Heart right ventricle (tissue), 16 donors: ENCODE measurements around the gene CTPS2. TPM values are rescaled to one million over a fixed set of nuclear protein-coding genes. Genes with fewer than 3 reads are reported as not detected.

Experiments
- ATAC-seq, 8 donors: fragments of 200-7000 bp; cut with Tn5 transposase; one replicate each; pipeline ENCODE4 v1.9.1; 2020; ENCODE audit warnings: mild to moderate bottlenecking in 8 of 8, moderate library complexity in 8 of 8, moderate number of reproducible peaks in 1 of 8
- DNase-seq, 2 donors: peaks; one replicate each; pipeline ENCODE4 v3.0.0-alpha.2; 2020
- H3K27ac ChIP-seq, 10 donors: fragments of 200-600 bp; sonication (generic) in 2 of 10; one replicate each; pipeline versions ENCODE4 v1.5.0 to v1.8.0; 2020 to 2022; ENCODE audit warnings: mild to moderate bottlenecking in 3 of 10
- H3K27me3 ChIP-seq, 7 donors: fragments of 200-600 bp; one replicate each; pipeline ENCODE4 v1.8.0; 2021 to 2022; ENCODE audit warnings: mild to moderate bottlenecking in 2 of 7
- H3K36me3 ChIP-seq, 9 donors: fragments of 200-600 bp; sonication (generic) in 1 of 9; one replicate each; pipeline versions ENCODE4 v1.5.0 to v1.8.0; 2020 to 2022; ENCODE audit warnings: mild to moderate bottlenecking in 2 of 9
- H3K4me1 ChIP-seq, 9 donors: fragments of 200-600 bp; sonication (generic) in 1 of 9; one replicate each; pipeline versions ENCODE4 v1.5.0 to v1.8.0; 2020 to 2022; ENCODE audit warnings: mild to moderate bottlenecking in 4 of 9
- H3K4me3 ChIP-seq, 10 donors: fragments of 200-600 bp; sonication (generic) in 2 of 10; one replicate each; pipeline versions ENCODE4 v1.5.0 to v1.8.0; 2020 to 2022; ENCODE audit warnings: mild to moderate bottlenecking in 7 of 10, moderate library complexity in 2 of 10
- H3K9me3 ChIP-seq, 11 donors: fragments of 200-600 bp in 10 of 11; sonication (generic) in 2 of 11; one replicate each; pipeline versions ENCODE4 v1.5.0 to v1.8.0; 2013 to 2022; ENCODE audit warnings: mild to moderate bottlenecking in 2 of 11, control low read depth in 1 of 11, moderate library complexity in 1 of 11
- CTCF ChIP-seq, 9 donors: fragments of 200-600 bp; sonication (generic) in 2 of 9; IDR thresholded peaks; one replicate each; pipeline versions ENCODE4 v1.5.0 to v1.8.0; 2021 to 2022; ENCODE audit warnings: antibody characterized with exemption in 9 of 9, mild to moderate bottlenecking in 5 of 9, moderate library complexity in 1 of 9
- WGBS, 2 donors: extraction: QIAGEN DNeasy Blood & Tissue Kit; methylation state at CpG; one replicate each; pipeline ENCODE4 v1.1.7; 2013; ENCODE audit warnings: inconsistent platforms in 1 of 2; 5-methylcytosine and 5-hydroxymethylcytosine counted together
- intact Hi-C, 10 donors: fragments of 100-400 bp; cut with DNase I; formaldehyde crosslinking; loops; one replicate each; pipeline versions ENCODE4 v1.11.1 to v1.14.2; 2022
- polyA plus RNA-seq, 2 donors: library from polyadenylated mRNA; stranded (reverse); fragments of 200-250 nt; gene quantifications; one replicate each; pipeline ENCODE4 v1.2.3, GENCODE V29; 2013
- total RNA-seq, 10 donors: library from RNA; stranded (reverse); fragmentation: NEBNext Ultra II Directional in 3 of 10; extraction: Animal tissue kit (Norgen Biotek cat#: 25700) in 3 of 10; gene quantifications; one replicate each; pipeline versions ENCODE4 v1.2.1 to v1.2.4, GENCODE V29; 2021 to 2023
- donor health status: Arrhythmogenic right ventricular cardiomyopathy.
- donor health status: ischemic (EF 13 %, LVEDD 7.1; RV severe dilation, severe dysfunction).
- donor health status: healthy with polysubstance abuse.
- donor health status: DM: no; HTN: yes; CAD: no.
- donor health status: DM: no; HTN: no; CAD: no.
- donor health status: ischemic (EF 25% LVEDD 6.9; RV normal size, moderate dysfunction).
- donor health status: ischemic (EF 25% LVEDD 5.7; RV mildly dilated, moderate dysfunction).
- donor health status: healthy.
- donor health status: DM: yes; HTN: yes; CAD: no.
- donor health status: Ischemic cardiomyopathy.
- donor health status: ischemic (EF 35%, LVEDD 5.7; RV mildly dilated, moderate dysfunction).
- donor health status: nonischemic (EF 11% LVEDD 7.7; RV severe dilation, severe dysfunction).
- donor health status: DM: yes; HTN: yes; CAD: no.
- donor health status: PGD.
- donor health status: ischemic (EF 29% LVEDD 5.4; RV normal size, mild dysfunction).
- donor health status: nonischemic (EF 23%, LVEDD 6.1; RV moderate dilation, normal function).

The CTPS2 gene
- total and polyA plus RNA-seq, 12 donors: 2.7 to 15.8 (median 5.2) TPM

- ATAC-seq (no peak), DNase-seq (no peak)
- Histone ChIP-seq H3K9me3 (no peaks in the 10 kb centered on the region), H3K27ac (no peak overlapping the region), H3K36me3 (peaks cover 0 to 42% (median 0%) of the 10 kb centered on the region in 9 donors), H3K4me1 (no peaks in the 10 kb centered on the region), H3K4me3 (no peak overlapping the region), H3K27me3 (peaks cover 0 to 25% (median 0%) of the 10 kb centered on the region in 7 donors)
- no peak for TF ChIP-seq CTCF (IDR thresholded peaks at IDR 0.05)
- WGBS, 2 donors: 92 to 93% methylated on average over 15 of the region's 15 CpGs
- intact Hi-C loops: no loop called here
Measured at GRCh38 chrX:16702700-16703599, 9.5 kb downstream of the CTPS2 start.

- ATAC-seq: no peak
- intact Hi-C loops: no loop called here
- peaks cover 0 to 47% (median 0%) of the 10 kb centered on the region in 9 donors for H3K36me3 ChIP-seq
- H3K27me3 ChIP-seq: peaks cover 0 to 21% (median 0%) of the 10 kb centered on the region in 7 donors
- H3K4me1 ChIP-seq: no peaks in the 10 kb centered on the region
- no peak overlapping the region for H3K27ac ChIP-seq
- no peak for DNase-seq
- no peak overlapping the region for H3K4me3 ChIP-seq
- WGBS, 2 donors: 76 to 88% methylated on average over 2 of the region's 2 CpGs
- H3K9me3 ChIP-seq: no peaks in the 10 kb centered on the region
- TF ChIP-seq CTCF (IDR thresholded peaks at IDR 0.05): no peak
Measured at GRCh38 chrX:16700734-16701133, 11.7 kb downstream of the CTPS2 start.

GRCh38 chrX:16699389-16699788 is 13.1 kb downstream of the CTPS2 start:
- Histone ChIP-seq H3K36me3 (peaks cover 0 to 47% (median 0%) of the 10 kb centered on the region in 9 donors), H3K27me3 (peaks cover 0 to 17% (median 0%) of the 10 kb centered on the region in 7 donors), H3K4me1 (no peaks in the 10 kb centered on the region), H3K27ac (no peak overlapping the region), H3K4me3 (no peak overlapping the region), H3K9me3 (no peaks in the 10 kb centered on the region)
- DNase-seq (no peak), ATAC-seq (no peak)
- 91 to 94% methylated on average over 6 of the region's 6 CpGs for WGBS, 2 donors
- intact Hi-C loops: loop anchor here in 1 of 10 donors (10.0 kb wide), 2 partner anchors 935 to 1015 kb away; no protein-coding TSS in a partner anchor
- TF ChIP-seq CTCF (IDR thresholded peaks at IDR 0.05): no peak

GRCh38 chrX:16696956-16697355 is 15.5 kb downstream of the CTPS2 start:
- TF ChIP-seq CTCF (IDR thresholded peaks at IDR 0.05): no peak
- no peak for ATAC-seq

More at GRCh38 chrX:16696956-16697355, 15.5 kb downstream of the CTPS2 start:
- DNase-seq: no peak
- Histone ChIP-seq H3K27me3 (peaks cover 0 to 20% (median 0%) of the 10 kb centered on the region in 7 donors), H3K4me3 (no peak overlapping the region), H3K27ac (no peak overlapping the region), H3K9me3 (no peaks in the 10 kb centered on the region), H3K4me1 (no peaks in the 10 kb centered on the region), H3K36me3 (peaks cover 0 to 57% (median 0%) of the 10 kb centered on the region in 9 donors)
- intact Hi-C loops: loop anchor here in 1 of 10 donors (10.0 kb wide), 2 partner anchors 932 to 1012 kb away; no protein-coding TSS in a partner anchor
- 54 to 68% methylated on average over 3 of the region's 3 CpGs for WGBS, 2 donors
